Retinal pigment epithelial cell (primary cell): ENCODE measurements around the gene ZAR1L.
"Not testable (repeated sequence)": the region's sequence is repeated elsewhere in the genome, so short reads cannot be mapped to it uniquely, and the experiment has no call there.

Source experiments
- DNase-seq: peaks from one replicate; pipeline ENCODE4 v3.0.0-alpha.2; 2010; ENCODE audit warnings: low read depth
- H3K4me3 ChIP-seq: 2 replicates; pipeline ENCODE4 v1.5.1; 2011; ENCODE audit warnings: mild to moderate bottlenecking, low read length, control low read depth, moderate library complexity
- TF ChIP-seq, protein P1 (sequence below): conservative IDR thresholded peaks from 2 replicates; pipeline ENCODE4 v1.5.1; 2011; ENCODE audit warnings: low read depth, low read length, control low read depth, inconsistent platforms

Gene ZAR1L, protein sequence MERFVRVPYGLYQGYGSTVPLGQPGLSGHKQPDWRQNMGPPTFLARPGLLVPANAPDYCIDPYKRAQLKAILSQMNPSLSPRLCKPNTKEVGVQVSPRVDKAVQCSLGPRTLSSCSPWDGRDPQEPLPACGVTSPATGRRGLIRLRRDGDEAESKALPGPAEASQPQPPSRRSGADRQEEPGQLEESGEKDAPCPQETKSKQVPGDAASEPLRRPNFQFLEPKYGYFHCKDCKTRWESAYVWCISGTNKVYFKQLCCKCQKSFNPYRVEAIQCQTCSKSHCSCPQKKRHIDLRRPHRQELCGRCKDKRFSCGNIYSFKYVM

DNA sequence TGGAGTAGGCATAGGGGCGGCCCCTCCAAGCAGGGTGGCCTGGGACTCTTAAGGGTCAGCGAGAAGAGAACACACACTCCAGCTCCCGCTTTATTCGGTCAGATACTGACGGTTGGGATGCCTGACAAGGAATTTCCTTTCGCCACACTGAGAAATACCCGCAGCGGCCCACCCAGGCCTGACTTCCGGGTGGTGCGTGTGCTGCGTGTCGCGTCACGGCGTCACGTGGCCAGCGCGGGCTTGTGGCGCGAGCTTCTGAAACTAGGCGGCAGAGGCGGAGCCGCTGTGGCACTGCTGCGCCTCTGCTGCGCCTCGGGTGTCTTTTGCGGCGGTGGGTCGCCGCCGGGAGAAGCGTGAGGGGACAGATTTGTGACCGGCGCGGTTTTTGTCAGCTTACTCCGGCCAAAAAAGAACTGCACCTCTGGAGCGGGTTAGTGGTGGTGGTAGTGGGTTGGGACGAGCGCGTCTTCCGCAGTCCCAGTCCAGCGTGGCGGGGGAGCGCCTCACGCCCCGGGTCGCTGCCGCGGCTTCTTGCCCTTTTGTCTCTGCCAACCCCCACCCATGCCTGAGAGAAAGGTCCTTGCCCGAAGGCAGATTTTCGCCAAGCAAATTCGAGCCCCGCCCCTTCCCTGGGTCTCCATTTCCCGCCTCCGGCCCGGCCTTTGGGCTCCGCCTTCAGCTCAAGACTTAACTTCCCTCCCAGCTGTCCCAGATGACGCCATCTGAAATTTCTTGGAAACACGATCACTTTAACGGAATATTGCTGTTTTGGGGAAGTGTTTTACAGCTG lies at the start of gene ZAR1L, which contains the start of gene BRCA2:
TSS of gene ZAR1L (minus strand) at position 126 of the 790 bp plus-strand sequence. CDS start 3,438 bp downstream, outside the sequence.
TSS of gene BRCA2 (plus strand) at position 271 of the 790 bp plus-strand sequence. CDS start 953 bp downstream, outside the sequence.
- H3K4me3 ChIP-seq: peak within 1 kb of the TSS; percentile 91
- peak; percentile 63 for DNase-seq
- TF ChIP-seq, protein P1, sequence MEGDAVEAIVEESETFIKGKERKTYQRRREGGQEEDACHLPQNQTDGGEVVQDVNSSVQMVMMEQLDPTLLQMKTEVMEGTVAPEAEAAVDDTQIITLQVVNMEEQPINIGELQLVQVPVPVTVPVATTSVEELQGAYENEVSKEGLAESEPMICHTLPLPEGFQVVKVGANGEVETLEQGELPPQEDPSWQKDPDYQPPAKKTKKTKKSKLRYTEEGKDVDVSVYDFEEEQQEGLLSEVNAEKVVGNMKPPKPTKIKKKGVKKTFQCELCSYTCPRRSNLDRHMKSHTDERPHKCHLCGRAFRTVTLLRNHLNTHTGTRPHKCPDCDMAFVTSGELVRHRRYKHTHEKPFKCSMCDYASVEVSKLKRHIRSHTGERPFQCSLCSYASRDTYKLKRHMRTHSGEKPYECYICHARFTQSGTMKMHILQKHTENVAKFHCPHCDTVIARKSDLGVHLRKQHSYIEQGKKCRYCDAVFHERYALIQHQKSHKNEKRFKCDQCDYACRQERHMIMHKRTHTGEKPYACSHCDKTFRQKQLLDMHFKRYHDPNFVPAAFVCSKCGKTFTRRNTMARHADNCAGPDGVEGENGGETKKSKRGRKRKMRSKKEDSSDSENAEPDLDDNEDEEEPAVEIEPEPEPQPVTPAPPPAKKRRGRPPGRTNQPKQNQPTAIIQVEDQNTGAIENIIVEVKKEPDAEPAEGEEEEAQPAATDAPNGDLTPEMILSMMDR: no peak

DNA sequence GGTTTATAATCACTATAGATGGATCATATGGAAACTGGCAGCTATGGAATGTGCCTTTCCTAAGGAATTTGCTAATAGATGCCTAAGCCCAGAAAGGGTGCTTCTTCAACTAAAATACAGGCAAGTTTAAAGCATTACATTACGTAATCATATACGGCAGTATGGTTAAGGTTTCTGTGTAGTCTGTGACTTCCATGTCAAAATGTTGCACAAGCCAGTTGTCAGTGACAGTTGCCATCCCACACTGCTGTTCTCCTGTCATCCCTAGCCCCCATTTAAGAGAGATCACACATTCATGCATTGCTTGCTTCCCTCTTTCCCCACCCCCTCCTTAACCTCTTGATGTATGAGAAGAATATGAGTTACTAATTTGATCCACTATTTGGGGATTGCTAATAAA lies 47.4 kb upstream of the ZAR1L start:
- TF ChIP-seq, protein P1: no peak
- H3K4me3 ChIP-seq: no peak overlapping the region
- no peak for DNase-seq

DNA sequence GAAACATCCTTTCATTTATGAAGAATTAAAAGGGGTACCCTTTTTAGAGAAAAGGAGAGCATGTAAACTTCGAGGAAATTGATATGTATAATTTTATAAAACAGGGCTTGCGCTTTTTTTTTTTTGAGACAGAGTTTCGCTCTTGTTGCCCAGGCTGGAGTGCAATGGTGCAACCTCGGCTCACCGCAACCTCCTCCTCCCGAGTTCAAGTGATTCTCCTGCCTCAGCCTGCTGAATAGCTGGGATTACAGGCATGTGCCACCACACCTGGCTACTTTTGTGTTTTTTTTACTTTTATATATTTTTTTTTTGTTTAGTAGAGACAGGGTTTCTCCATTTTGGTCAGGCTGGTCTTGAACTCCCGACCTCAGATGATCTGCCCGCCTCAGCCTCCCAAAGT lies 40.8 kb upstream of the ZAR1L start:
- not testable (repeated sequence) for DNase-seq, H3K4me3 ChIP-seq

DNA sequence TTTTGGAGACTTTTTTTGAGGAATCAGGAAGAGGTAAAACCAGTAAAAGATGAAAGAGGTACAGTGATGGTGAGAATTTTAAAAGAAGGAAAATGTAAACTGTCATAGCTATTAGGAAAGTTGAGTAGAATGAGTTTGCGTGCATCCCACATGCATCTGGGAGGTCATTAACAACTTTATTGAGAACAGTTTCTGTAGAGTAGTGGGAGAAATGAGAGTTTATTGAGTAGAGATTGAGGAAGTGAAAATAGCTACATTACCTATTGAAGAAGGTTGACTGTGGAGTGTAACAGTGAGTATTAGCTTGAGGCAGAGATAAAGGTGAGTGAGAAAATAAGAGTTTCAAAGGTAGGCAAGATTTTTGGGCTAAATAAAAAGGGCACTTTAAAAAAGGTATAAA lies 38.9 kb upstream of the ZAR1L start:
- TF ChIP-seq, protein P1: no peak
- DNase-seq: no peak
- no peak overlapping the region for H3K4me3 ChIP-seq

DNA sequence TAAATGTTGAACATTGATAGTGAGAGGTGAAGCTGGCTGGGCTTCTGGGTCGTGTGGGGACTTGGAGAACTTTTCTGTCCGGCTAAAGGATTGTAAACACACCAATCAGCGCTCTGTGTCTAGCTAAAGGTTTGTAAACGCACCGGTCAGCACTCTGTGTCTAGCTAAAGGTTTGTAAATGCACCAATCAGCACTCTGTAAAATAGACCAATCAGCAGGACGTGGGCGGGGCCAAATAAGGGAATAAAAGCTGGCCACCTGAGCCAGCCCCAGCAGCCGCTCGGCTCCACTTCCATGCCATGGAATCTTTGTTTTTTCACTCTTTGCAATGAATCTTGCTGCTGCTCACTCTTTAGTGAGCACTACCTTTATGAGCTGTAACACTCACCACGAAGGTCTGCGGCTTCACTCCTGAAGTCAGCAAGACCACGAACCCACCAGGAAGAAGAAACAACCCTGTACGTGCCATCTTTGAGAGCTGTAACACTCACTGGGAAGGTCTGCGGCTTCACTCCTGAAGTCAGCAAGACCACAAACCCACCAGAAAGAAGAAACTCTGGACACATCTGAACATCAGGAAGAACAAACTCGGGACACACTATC lies 35.8 kb upstream of the ZAR1L start:
- DNase-seq, H3K4me3 ChIP-seq: not testable (repeated sequence)

DNA sequence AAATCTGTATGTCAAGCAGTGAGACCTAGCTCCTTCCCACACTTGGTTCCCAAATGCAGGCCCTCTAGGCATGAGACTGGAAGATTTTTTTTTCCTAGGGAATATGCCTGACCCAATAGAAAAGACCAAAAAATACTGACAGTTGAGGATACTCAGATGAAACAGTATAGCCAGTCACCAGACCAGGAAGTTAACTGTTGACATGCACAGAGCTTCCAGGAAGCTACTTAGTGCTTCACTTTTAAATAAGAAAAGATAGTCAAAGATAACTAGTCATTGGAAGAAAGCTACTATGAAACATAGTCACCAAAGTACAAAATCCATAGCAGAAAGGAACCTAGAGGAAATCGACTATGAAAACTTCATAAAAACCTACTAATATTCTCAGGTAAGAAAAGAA lies 32.5 kb upstream of the ZAR1L start:
- TF ChIP-seq, protein P1: no peak
- DNase-seq: no peak
- H3K4me3 ChIP-seq: no peak overlapping the region

DNA sequence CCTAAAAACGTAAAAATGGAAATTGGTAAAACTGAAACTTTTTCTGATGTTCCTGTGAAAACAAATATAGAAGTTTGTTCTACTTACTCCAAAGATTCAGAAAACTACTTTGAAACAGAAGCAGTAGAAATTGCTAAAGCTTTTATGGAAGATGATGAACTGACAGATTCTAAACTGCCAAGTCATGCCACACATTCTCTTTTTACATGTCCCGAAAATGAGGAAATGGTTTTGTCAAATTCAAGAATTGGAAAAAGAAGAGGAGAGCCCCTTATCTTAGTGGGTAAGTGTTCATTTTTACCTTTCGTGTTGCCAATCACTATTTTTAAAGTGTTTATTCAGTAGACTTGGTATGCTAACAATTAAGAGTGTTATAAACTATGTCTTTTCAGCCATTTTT lies 25.8 kb upstream of the ZAR1L start:
- DNase-seq: no peak
- no peak overlapping the region for H3K4me3 ChIP-seq
- TF ChIP-seq, protein P1: no peak
